HG03520 (cell line): ENCODE measurements around the gene LRRC39.
"Not testable (repeated sequence)": the region's sequence is repeated elsewhere in the genome, so short reads cannot be mapped to it uniquely, and the experiment has no call there.

ENCODE experiments used
- ATAC-seq: cut with Tn5 transposase; IDR thresholded peaks from one replicate; pipeline ENCODE4 v1.9.1; 2021; ENCODE audit warnings: mild to moderate bottlenecking, moderate library complexity; ENCODE audit not compliant: unreplicated experiment

Gene LRRC39

GRCh38 chr1:100178091-100178490, at the start of gene LRRC39:
Gene LRRC39 (minus strand): TSS chr1:100178256. CDS start chr1:100168516, 9,740 bp downstream.
- ATAC-seq: no peak

GRCh38 chr1:100222428-100222827, 44.4 kb upstream of the LRRC39 start:
- no peak for ATAC-seq

GRCh38 chr1:100219883-100220282, 41.8 kb upstream of the LRRC39 start:
- ATAC-seq: no peak

- no peak for ATAC-seq
These were observed 41.4 kb upstream of the LRRC39 start for GRCh38 chr1:100219457-100219856.

GRCh38 chr1:100217834-100218233, 39.8 kb upstream of the LRRC39 start:
- ATAC-seq: no peak

GRCh38 chr1:100215101-100215500, 37.0 kb upstream of the LRRC39 start:
- no peak for ATAC-seq

GRCh38 chr1:100213141-100213540, 35.1 kb upstream of the LRRC39 start:
- no peak for ATAC-seq

GRCh38 chr1:100206301-100206700, 28.2 kb upstream of the LRRC39 start:
- ATAC-seq: no peak

- not testable (repeated sequence) for ATAC-seq
These were observed 27.5 kb upstream of the LRRC39 start for GRCh38 chr1:100205593-100205992.

- ATAC-seq: not testable (repeated sequence)
These were observed 27.0 kb upstream of the LRRC39 start for GRCh38 chr1:100205103-100205502.

- ATAC-seq: not testable (repeated sequence)
These were observed 24.6 kb upstream of the LRRC39 start for GRCh38 chr1:100202703-100203102.

GRCh38 chr1:100200060-100200459, 22.0 kb upstream of the LRRC39 start:
- not testable (repeated sequence) for ATAC-seq

GRCh38 chr1:100198596-100198995, 20.5 kb upstream of the LRRC39 start:
- no peak for ATAC-seq

GRCh38 chr1:100188617-100189016, 10.6 kb upstream of the LRRC39 start:
- no peak for ATAC-seq

GRCh38 chr1:100187912-100188311, 9.9 kb upstream of the LRRC39 start:
- ATAC-seq: no peak

GRCh38 chr1:100184536-100184935, 6.5 kb upstream of the LRRC39 start:
- ATAC-seq: peak; percentile 80

- ATAC-seq: no peak
These were observed 5.3 kb upstream of the LRRC39 start for GRCh38 chr1:100183370-100183769.

- ATAC-seq: no peak
These were observed 588 bp downstream of the LRRC39 start for GRCh38 chr1:100177295-100178041.

- ATAC-seq: no peak
These were observed 10.0 kb downstream of the LRRC39 start for GRCh38 chr1:100168051-100168450.

- no peak for ATAC-seq
These were observed 13.4 kb downstream of the LRRC39 start for GRCh38 chr1:100164702-100165101.

- no peak for ATAC-seq
These were observed 13.8 kb downstream of the LRRC39 start for GRCh38 chr1:100164216-100164615.

- no peak for ATAC-seq
These were observed 15.2 kb downstream of the LRRC39 start for GRCh38 chr1:100162881-100163280.

GRCh38 chr1:100152271-100152670, 25.8 kb downstream of the LRRC39 start:
- ATAC-seq: no peak
